GM19193 (cell line): ENCODE measurements around the gene TBC1D17.

Source experiments
- POLR2A ChIP-seq: IDR thresholded peaks from 4 replicates; pipeline ENCODE4 v1.6.1; 2011; ENCODE audit not compliant: insufficient read depth, insufficient read length; ENCODE audit errors: extremely low read depth

TBC1D17 gene

GRCh38 chr19:49843265-49843664, 34.2 kb upstream of the TBC1D17 start:
- no peak for TF ChIP-seq POLR2A

- TF ChIP-seq POLR2A: no peak
Measured at GRCh38 chr19:49844138-49845095, 33.1 kb upstream of the TBC1D17 start.

GRCh38 chr19:49845414-49845813, 32.1 kb upstream of the TBC1D17 start:
- TF ChIP-seq POLR2A: no peak

- no peak for TF ChIP-seq POLR2A
Measured at GRCh38 chr19:49846408-49846807, 31.1 kb upstream of the TBC1D17 start.

GRCh38 chr19:49847731-49848696, 29.5 kb upstream of the TBC1D17 start:
- no peak for TF ChIP-seq POLR2A

GRCh38 chr19:49848938-49849337, 28.6 kb upstream of the TBC1D17 start:
- no peak for TF ChIP-seq POLR2A

GRCh38 chr19:49849433-49850220, 27.9 kb upstream of the TBC1D17 start:
- no peak for TF ChIP-seq POLR2A

- no peak for TF ChIP-seq POLR2A
Measured at GRCh38 chr19:49850221-49850486, 27.3 kb upstream of the TBC1D17 start.

GRCh38 chr19:49850487-49851342, 26.8 kb upstream of the TBC1D17 start, which contains the start of gene PTOV1:
TSS of gene PTOV1 (plus strand) at chr19:49851159.
- TF ChIP-seq POLR2A: peak; percentile 55

GRCh38 chr19:49851456-49852259, 25.8 kb upstream of the TBC1D17 start:
- TF ChIP-seq POLR2A: no peak

- no peak for TF ChIP-seq POLR2A
Measured at GRCh38 chr19:49852631-49853126, 24.8 kb upstream of the TBC1D17 start.

- TF ChIP-seq POLR2A: no peak
Measured at GRCh38 chr19:49853852-49854377, 23.6 kb upstream of the TBC1D17 start.

- TF ChIP-seq POLR2A: no peak
Measured at GRCh38 chr19:49854378-49855263, 22.9 kb upstream of the TBC1D17 start.
